ENCODE measurements around the gene AUNIP. TPM values are rescaled to one million over a fixed set of nuclear protein-coding genes. Genes with fewer than 3 reads are reported as not detected.

AUNIP gene
- total RNA-seq, 1 donor from 2014 or later = not detected

- DNase-seq = no peak
- no peak for TF ChIP-seq CTCF (IDR thresholded peaks at IDR 0.05; ENCODE audit: borderline replicate concordance)
- Histone ChIP-seq H3K4me3 (no peak overlapping the region), H3K9me3 (replicated peaks) (no peaks in the 10 kb centered on the region), H3K27me3 (ENCODE audit: low read depth) (no peaks in the 10 kb centered on the region), H3K36me3 (no peaks in the 10 kb centered on the region), H3K27ac (replicated peaks) (no peak overlapping the region), H3K4me1 (peaks cover 29% of the 10 kb centered on the region)
- intact Hi-C loops (cut with micrococcal nuclease) = no loop called here
Observed at GRCh38 chr1:25876693-25877077, 17.4 kb upstream of the AUNIP start.

GRCh38 chr1:25875856-25876692 is 16.8 kb upstream of the AUNIP start:
- no peaks in the 10 kb centered on the region for H3K9me3 ChIP-seq (replicated peaks)
- no peak for DNase-seq
- H3K27ac ChIP-seq (replicated peaks) = peak overlapping the region; percentile 69
- H3K4me3 ChIP-seq = peak overlapping the region; percentile 74
- H3K4me1 ChIP-seq = peaks cover 35% of the 10 kb centered on the region
- no peaks in the 10 kb centered on the region for H3K27me3 ChIP-seq (ENCODE audit: low read depth)
- intact Hi-C loops (cut with micrococcal nuclease) = no loop called here
- no peaks in the 10 kb centered on the region for H3K36me3 ChIP-seq
- TF ChIP-seq CTCF (IDR thresholded peaks at IDR 0.05; ENCODE audit: borderline replicate concordance) = no peak

GRCh38 chr1:25875154-25875855 is 16.0 kb upstream of the AUNIP start, which contains the start of gene PAQR7:
PAQR7 (minus strand) TSS chr1:25875708; CDS start chr1:25863839, 11,869 bp downstream.
- H3K27ac ChIP-seq (replicated peaks) = peak within 1 kb of the TSS; percentile 69
- peaks cover 38% of the 10 kb centered on the region for H3K4me1 ChIP-seq
- DNase-seq = peak; percentile 74
- no peaks in the 10 kb centered on the region for H3K9me3 ChIP-seq (replicated peaks)
- H3K27me3 ChIP-seq (ENCODE audit: low read depth) = no peaks in the 10 kb centered on the region
- intact Hi-C loops (cut with micrococcal nuclease) = no loop called here
- peak within 1 kb of the TSS; percentile 74 for H3K4me3 ChIP-seq
- peak; percentile 9 for TF ChIP-seq CTCF (IDR thresholded peaks at IDR 0.05; ENCODE audit: borderline replicate concordance)
- H3K36me3 ChIP-seq = no peaks in the 10 kb centered on the region

DNA sequence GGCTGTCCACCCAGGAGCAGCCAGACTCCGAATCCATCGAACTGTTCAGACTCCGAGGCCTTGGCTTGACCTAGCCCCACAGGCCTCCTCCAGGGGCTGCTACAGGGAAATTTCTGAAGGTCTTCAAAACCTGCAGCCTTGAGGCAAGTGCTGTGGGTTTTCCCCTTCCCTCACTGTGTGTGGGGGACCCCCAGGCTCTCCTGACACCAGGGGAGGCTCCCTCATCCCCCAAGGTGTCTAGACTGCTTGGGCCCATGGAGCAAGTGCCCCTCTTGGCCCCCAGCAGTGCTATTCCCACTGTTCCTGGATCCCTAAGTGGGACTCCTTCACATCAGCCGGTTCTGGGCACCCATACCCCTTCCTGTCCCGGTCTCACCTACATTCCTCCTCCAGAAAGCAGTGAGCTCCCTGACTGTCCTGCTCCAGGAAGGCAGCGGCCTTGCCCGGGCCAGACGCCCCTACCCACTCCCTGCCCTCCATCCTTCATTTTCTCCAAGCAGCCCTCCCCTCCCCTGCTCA is 15.4 kb upstream of the AUNIP start:
- no peak for TF ChIP-seq CTCF (IDR thresholded peaks at IDR 0.05; ENCODE audit: borderline replicate concordance)
- Histone ChIP-seq H3K9me3 (replicated peaks) (no peaks in the 10 kb centered on the region), H3K27ac (replicated peaks) (peak overlapping the region; percentile 69), H3K4me1 (peaks cover 38% of the 10 kb centered on the region), H3K4me3 (peak overlapping the region; percentile 74), H3K36me3 (no peaks in the 10 kb centered on the region), H3K27me3 (ENCODE audit: low read depth) (no peaks in the 10 kb centered on the region)
- intact Hi-C loops (cut with micrococcal nuclease) = no loop called here
- DNase-seq = no peak

DNA sequence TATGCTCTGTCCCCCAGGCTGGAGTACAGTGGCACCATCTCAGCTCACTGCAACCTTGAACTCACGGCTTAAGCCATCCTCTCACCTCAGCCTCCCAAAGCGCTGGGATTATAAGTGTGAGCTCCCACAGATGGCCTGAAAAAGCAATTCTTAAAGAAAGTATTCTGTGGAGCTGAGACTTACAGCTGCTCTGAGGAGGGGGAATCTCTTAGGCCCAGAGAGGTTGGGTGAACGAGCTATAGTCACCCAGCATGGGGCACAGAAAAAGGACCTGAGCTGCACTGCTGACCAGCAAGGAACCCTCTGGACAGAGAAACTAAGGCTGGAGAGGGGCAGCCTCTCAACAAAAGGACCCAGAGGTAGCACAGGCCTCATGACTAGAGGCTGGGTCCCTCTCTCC is 15.0 kb upstream of the AUNIP start:
- H3K36me3 ChIP-seq = no peaks in the 10 kb centered on the region

More for the DNA sequence above, 15.0 kb upstream of the AUNIP start:
- Histone ChIP-seq H3K4me3 (peak overlapping the region; percentile 74), H3K4me1 (peaks cover 38% of the 10 kb centered on the region), H3K27me3 (ENCODE audit: low read depth) (no peaks in the 10 kb centered on the region), H3K27ac (replicated peaks) (peak overlapping the region; percentile 69), H3K9me3 (replicated peaks) (no peaks in the 10 kb centered on the region)
- DNase-seq = no peak
- intact Hi-C loops (cut with micrococcal nuclease) = no loop called here
- TF ChIP-seq CTCF (IDR thresholded peaks at IDR 0.05; ENCODE audit: borderline replicate concordance) = no peak
